ENCODE results near the gene EXOC3L1. TPM values are rescaled to one million over a fixed set of nuclear protein-coding genes. Genes with fewer than 3 reads are reported as not detected.

Gene EXOC3L1
- total RNA-seq, 1 experiment from 2014 or later = 0.30 TPM

GRCh38 chr16:67184453-67184994 lies 5.4 kb downstream of the EXOC3L1 start:
- Histone ChIP-seq H4K20me1 (ENCODE audit: insufficient read depth) (no peaks in the 10 kb centered on the region), H3K27me3 (ENCODE audit: insufficient read depth, low read length) (no peaks in the 10 kb centered on the region), H3K4me3 (replicated peaks in 1 of 2; ENCODE audit: low read depth in 1 of 2, low read length in 2 of 2) (peak overlapping the region; percentile 68 to 71; a peak in 2 of 4 replicates), H3K79me2 (ENCODE audit: insufficient read depth, low read length) (peaks cover 11% of the 10 kb centered on the region), H3K4me1 (ENCODE audit: control insufficient read depth in 1 of 2, insufficient read depth in 2 of 2, low read length in 2 of 2) (peaks cover 13 to 46% of the 10 kb centered on the region in 2 experiments; a peak in 3 of 4 replicates), H3K4me2 (ENCODE audit: low read length) (peak overlapping the region; percentile 82), H3K27ac (ENCODE audit: low read depth, low read length) (peak overlapping the region; percentile 95), H3K9me2 (ENCODE audit: insufficient read depth) (no peaks in the 10 kb centered on the region), H2AFZ (ENCODE audit: low read depth, low read length, poor library complexity, severe bottlenecking) (no peak overlapping the region), H3K36me3 (ENCODE audit: control insufficient read depth in 1 of 2, insufficient read depth in 2 of 2, low read length in 2 of 2) (no peaks in the 10 kb centered on the region), H3K9ac (ENCODE audit: low read length) (peak overlapping the region; percentile 79; the same call in 1 of the 2 replicates), H3K9me3 (ENCODE audit: control insufficient read depth in 1 of 2, insufficient read depth in 1 of 2, low read depth in 1 of 2, low read length in 2 of 2) (no peaks in the 10 kb centered on the region)
- DNase-seq (ENCODE audit: low read depth, low spot score) = no peak
- CTCF ChIA-PET = interaction anchor here (0.9 to 1.5 kb wide), 11 partner anchors 14 to 289 kb away, joined by 3 to 12 read pairs (median 5); partner anchors contain the start of genes ELMO3 and NOL3
- no TSS peak for BruUV-seq (replicated peaks)
- ATAC-seq = no peak
- POLR2A ChIA-PET = interaction anchor here (1.5 kb wide), 1 partner anchor 42 kb away, joined by 3 read pairs; the partner anchor contains the start of gene TMEM208
- intact Hi-C loops (cut with micrococcal nuclease) = no loop called here
- no peak for TF ChIP-seq CTCF (IDR thresholded peaks at IDR 0.05 in 2 of 3, conservative IDR thresholded peaks at IDR 0.05 in 1 of 3; ENCODE audit: borderline replicate concordance in 1 of 3, insufficient read depth in 1 of 3, low read depth in 2 of 3, low read length in 2 of 3)
- TF ChIP-seq POLR2AphosphoS5 (IDR thresholded peaks at IDR 0.05; ENCODE audit: low read depth, low read length) = no peak
- no peak for TF ChIP-seq CEBPB (IDR thresholded peaks at IDR 0.05; ENCODE audit: low read depth)
- TF ChIP-seq JUND (IDR thresholded peaks at IDR 0.05) = no peak
- no peak for TF ChIP-seq ZBTB33 (IDR thresholded peaks at IDR 0.05; ENCODE audit: extremely low read depth, insufficient replicate concordance, low read length)
- TF ChIP-seq RAD21 (IDR thresholded peaks at IDR 0.05; ENCODE audit: low read depth) = no peak
- TF ChIP-seq SRF (IDR thresholded peaks at IDR 0.05; ENCODE audit: low read depth) = no peak
- TF ChIP-seq MAX (IDR thresholded peaks at IDR 0.05) = no peak
- no peak for TF ChIP-seq ZFX (IDR thresholded peaks at IDR 0.05)
- no peak for TF ChIP-seq ATF3 (IDR thresholded peaks at IDR 0.05)
- no peak for TF ChIP-seq ELF1 (IDR thresholded peaks at IDR 0.05; ENCODE audit: borderline replicate concordance, low read depth)
- RAD21 ChIA-PET (ENCODE audit: low non-redundant PET in 1 of 2, low total read pairs in 2 of 2, uncharacterized antibody in 2 of 2, unreplicated experiment in 2 of 2) = interaction anchor here in 1 of 2 experiments (1.2 kb wide), 2 partner anchors 155 to 166 kb away, joined by 3 to 16 read pairs; no protein-coding TSS in a partner anchor

Data from HCT116 (cell line).